Right lobe of liver (tissue), 4 donors: Measurements from ENCODE around the gene IL20RB.

Experiments used
- POLR2A ChIP-seq: fragments of 450-650 bp; IDR thresholded peaks from one replicate; pipeline ENCODE4 v1.6.1; 2017; ENCODE audit warnings: antibody characterized with exemption, mild to moderate bottlenecking
- TF ChIP-seq, protein P1 (sequence below), 4 donors: fragments of 200-600 bp in 3 of 4; fragments of 450-650 bp in 1 of 4; IDR thresholded peaks; one replicate each; pipeline versions ENCODE4 v1.5.1 to v1.8.0; 2016 to 2022; ENCODE audit warnings: antibody characterized with exemption in 4 of 4, mild to moderate bottlenecking in 2 of 4
- donor health status: DM: no; HTN: no; CAD: no.
- donor health status: DM: no; HTN: no; CAD: no.
- donor health status: DM: no; HTN: yes; CAD: no.

DNA sequence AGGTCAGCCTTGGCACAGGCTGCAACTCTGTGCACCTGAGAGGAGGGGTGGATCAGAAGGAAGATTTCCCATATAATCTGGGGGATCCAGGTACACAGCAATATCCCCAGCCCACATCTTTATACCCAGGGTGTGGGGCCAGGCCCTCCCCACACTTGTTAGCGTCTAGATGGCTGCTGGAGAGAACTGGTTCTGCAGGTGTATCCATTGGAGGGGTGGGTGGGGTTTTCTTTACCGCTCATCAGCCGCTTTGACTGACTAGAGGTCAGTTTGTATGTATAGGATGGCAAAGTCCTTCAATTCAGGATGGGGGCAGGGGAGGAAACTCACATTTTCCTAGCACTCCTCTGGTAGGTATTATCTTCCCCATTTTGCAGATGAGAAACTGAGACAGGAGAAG is 92.5 kb downstream of the IL20RB start:
- TF ChIP-seq, protein P1, sequence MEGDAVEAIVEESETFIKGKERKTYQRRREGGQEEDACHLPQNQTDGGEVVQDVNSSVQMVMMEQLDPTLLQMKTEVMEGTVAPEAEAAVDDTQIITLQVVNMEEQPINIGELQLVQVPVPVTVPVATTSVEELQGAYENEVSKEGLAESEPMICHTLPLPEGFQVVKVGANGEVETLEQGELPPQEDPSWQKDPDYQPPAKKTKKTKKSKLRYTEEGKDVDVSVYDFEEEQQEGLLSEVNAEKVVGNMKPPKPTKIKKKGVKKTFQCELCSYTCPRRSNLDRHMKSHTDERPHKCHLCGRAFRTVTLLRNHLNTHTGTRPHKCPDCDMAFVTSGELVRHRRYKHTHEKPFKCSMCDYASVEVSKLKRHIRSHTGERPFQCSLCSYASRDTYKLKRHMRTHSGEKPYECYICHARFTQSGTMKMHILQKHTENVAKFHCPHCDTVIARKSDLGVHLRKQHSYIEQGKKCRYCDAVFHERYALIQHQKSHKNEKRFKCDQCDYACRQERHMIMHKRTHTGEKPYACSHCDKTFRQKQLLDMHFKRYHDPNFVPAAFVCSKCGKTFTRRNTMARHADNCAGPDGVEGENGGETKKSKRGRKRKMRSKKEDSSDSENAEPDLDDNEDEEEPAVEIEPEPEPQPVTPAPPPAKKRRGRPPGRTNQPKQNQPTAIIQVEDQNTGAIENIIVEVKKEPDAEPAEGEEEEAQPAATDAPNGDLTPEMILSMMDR (IDR thresholded peaks at IDR 0.05), result no peak
- no peak for TF ChIP-seq POLR2A
